Mesendoderm (in vitro differentiated cells): ENCODE results near the gene HGFAC.
A peak's percentile ranks its signal among the peaks of the same experiment; 100 is the strongest.

ENCODE experiments used
- DNase-seq: peaks from one replicate; pipeline ENCODE4 v3.0.0; 2013
- H2AK5ac ChIP-seq: 2 replicates; pipeline ENCODE4 v1.6.1; 2013; ENCODE audit warnings: low read length, inconsistent platforms
- H2BK120ac ChIP-seq: 2 replicates; pipeline ENCODE4 v1.6.1; 2013; ENCODE audit warnings: low read depth, mild to moderate bottlenecking, low read length, moderate library complexity, mixed read lengths
- H2BK15ac ChIP-seq: replicated peaks from 2 replicates; pipeline ENCODE4 v1.6.1; 2013; ENCODE audit warnings: low read depth, mild to moderate bottlenecking, moderate library complexity
- H2BK5ac ChIP-seq: 2 replicates; pipeline ENCODE4 v1.6.1; 2013; ENCODE audit warnings: low read length, inconsistent platforms
- H3K18ac ChIP-seq: 2 replicates; pipeline ENCODE4 v1.6.1; 2013; ENCODE audit warnings: mild to moderate bottlenecking, low read length, mixed read lengths
- H3K23ac ChIP-seq: one replicate; pipeline ENCODE4 v1.6.1; 2013; ENCODE audit warnings: low read length
- H3K27ac ChIP-seq: 2 replicates; pipeline ENCODE4 v1.5.1; 2013; ENCODE audit warnings: low read depth, mild to moderate bottlenecking, inconsistent platforms, low read length, moderate library complexity
- H3K27me3 ChIP-seq: 2 replicates; pipeline ENCODE4 v1.6.1; 2013; ENCODE audit warnings: low read length, control low read depth, mild to moderate bottlenecking, inconsistent platforms; ENCODE audit not compliant: insufficient read depth, poor library complexity
- H3K36me3 ChIP-seq: 2 replicates; pipeline ENCODE4 v1.6.1; 2013; ENCODE audit warnings: low read length, inconsistent platforms; ENCODE audit not compliant: control insufficient read depth, insufficient read depth
- H3K4ac ChIP-seq: one replicate; pipeline ENCODE4 v1.6.1; 2013; ENCODE audit warnings: low read depth, mild to moderate bottlenecking, low read length, moderate library complexity
- H3K4me1 ChIP-seq: 2 replicates; pipeline ENCODE4 v1.6.1; 2013; ENCODE audit warnings: low read depth, low read length, inconsistent platforms; ENCODE audit not compliant: control insufficient read depth
- H3K4me2 ChIP-seq: 2 replicates; pipeline ENCODE4 v1.6.1; 2013; ENCODE audit warnings: low read length
- H3K4me3 ChIP-seq: 2 replicates; pipeline ENCODE4 v1.5.1; 2013; ENCODE audit warnings: mild to moderate bottlenecking, low read length
- H3K56ac ChIP-seq: one replicate; pipeline ENCODE4 v1.6.1; 2013; ENCODE audit warnings: low read length
- H3K79me1 ChIP-seq: 2 replicates; pipeline ENCODE4 v1.6.1; 2013; ENCODE audit warnings: low read length, inconsistent platforms
- H3K79me2 ChIP-seq: 2 replicates; pipeline ENCODE4 v1.6.1; 2013; ENCODE audit warnings: mild to moderate bottlenecking, low read length; ENCODE audit not compliant: control insufficient read depth, insufficient read depth
- H3K9ac ChIP-seq: 2 replicates; pipeline ENCODE4 v1.6.1; 2013; ENCODE audit warnings: low read length, inconsistent platforms
- H4K5ac ChIP-seq: one replicate; pipeline ENCODE4 v1.6.1; 2013; ENCODE audit warnings: low read length
- H4K8ac ChIP-seq: one replicate; pipeline ENCODE4 v1.6.1; 2013; ENCODE audit warnings: low read depth, mild to moderate bottlenecking, control low read depth, low read length, moderate library complexity
- WGBS: extraction: QIAGEN DNeasy Blood & Tissue Kit; methylation state at CpG from one replicate; pipeline ENCODE4 v1.1.7; 2013; ENCODE audit warnings: low lambda C conversion rate, missing lambda C conversion rate; ENCODE audit not compliant: insufficient coverage; ENCODE audit errors: extremely low coverage; 5-methylcytosine and 5-hydroxymethylcytosine counted together

HGFAC gene

DNA sequence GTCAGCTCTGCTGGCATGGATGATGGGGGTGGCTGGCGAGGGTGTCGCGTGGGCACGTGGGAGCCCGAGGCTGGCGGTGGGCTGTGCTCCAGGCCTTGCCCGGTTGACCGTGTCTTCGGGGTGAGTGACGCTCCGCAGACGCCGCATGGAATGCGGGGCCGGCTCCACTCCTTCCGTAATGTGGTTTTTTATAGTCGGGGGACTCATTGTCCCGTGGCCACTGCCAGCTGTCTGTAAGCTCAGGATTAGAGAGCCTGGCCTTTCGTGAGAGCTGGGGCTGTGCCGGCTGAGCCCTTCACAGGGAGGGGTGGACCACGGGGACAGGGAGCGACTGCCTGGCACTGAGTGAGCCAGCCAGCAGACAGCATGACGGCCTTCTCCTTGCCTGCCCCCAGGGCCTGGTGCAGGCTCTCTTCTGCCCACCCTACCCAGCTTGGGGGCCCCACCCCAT, 41.7 kb downstream of the HGFAC start:
- no peak overlapping the region for H3K4ac ChIP-seq
- WGBS = no CpG with 5 or more reads among the region's 23 CpGs
- H3K56ac ChIP-seq = no peak overlapping the region
- no peak overlapping the region for H3K27ac ChIP-seq
- no peak overlapping the region for H4K5ac ChIP-seq
- no peak overlapping the region for H2BK120ac ChIP-seq
- H3K36me3 ChIP-seq = no peaks in the 10 kb centered on the region
- H3K27me3 ChIP-seq = no peaks in the 10 kb centered on the region
- H3K4me3 ChIP-seq = no peak overlapping the region
- DNase-seq = no peak
- H3K79me1 ChIP-seq = no peaks in the 10 kb centered on the region
- no peak overlapping the region for H2AK5ac ChIP-seq
- no peak overlapping the region for H2BK5ac ChIP-seq
- H3K79me2 ChIP-seq = no peaks in the 10 kb centered on the region
- H2BK15ac ChIP-seq = no peak overlapping the region
- no peak overlapping the region for H3K23ac ChIP-seq
- no peak overlapping the region for H4K8ac ChIP-seq
- H3K4me2 ChIP-seq = no peak overlapping the region
- H3K18ac ChIP-seq = no peak overlapping the region
- no peak overlapping the region for H3K9ac ChIP-seq
- H3K4me1 ChIP-seq = peaks cover 13% of the 10 kb centered on the region

DNA sequence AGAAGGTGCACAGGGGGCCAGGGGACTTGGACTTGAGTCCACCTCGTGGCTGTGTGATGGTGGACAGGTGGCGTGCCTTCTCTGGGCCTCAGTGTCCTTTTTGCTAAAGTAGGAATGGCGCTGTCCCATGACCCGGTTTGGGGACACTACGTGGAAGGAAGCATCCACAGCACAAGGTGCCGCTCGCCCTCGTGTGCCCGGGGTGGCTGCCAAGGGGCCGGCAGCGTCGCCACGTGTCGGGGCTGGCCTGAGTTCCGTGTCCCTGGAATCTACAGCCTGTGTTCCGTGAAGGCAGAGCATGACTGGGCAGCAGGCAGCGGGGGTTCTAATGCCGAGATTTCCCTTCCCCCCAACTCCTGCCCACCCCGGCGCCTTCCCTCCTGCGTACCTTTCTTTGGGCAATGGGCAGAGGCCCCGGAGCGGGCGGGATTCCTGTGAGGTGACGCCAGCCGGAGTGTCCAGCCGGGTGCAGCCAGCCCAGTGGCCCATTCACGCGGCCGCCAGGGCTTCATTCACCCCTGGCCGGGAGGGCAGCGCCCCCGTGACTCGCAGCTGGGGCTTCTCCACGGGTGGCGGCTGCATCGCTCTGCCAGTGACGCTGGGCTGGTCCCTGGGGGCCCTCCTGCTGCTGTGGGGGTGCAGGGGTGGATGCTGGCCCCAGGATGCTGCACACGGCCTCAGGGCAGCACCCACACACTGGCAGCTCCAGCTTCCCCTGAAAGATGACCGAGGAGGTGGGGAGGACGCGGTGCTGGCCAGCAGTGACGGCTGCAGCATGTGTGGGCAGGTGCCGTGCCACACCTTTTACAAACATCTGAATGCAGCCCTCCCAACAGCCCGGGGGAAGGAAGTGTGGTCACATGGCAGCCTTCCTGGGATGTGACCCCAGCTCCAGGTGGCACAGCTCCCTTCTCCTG, 42.5 kb downstream of the HGFAC start:
- H2BK15ac ChIP-seq = no peak overlapping the region
- no peak overlapping the region for H3K56ac ChIP-seq
- H4K8ac ChIP-seq = no peak overlapping the region
- no peak overlapping the region for H3K27ac ChIP-seq
- no peaks in the 10 kb centered on the region for H3K79me1 ChIP-seq
- no peak overlapping the region for H2BK5ac ChIP-seq
- no CpG with 5 or more reads among the region's 45 CpGs for WGBS
- H3K9ac ChIP-seq = no peak overlapping the region
- H3K4me3 ChIP-seq = no peak overlapping the region
- H2BK120ac ChIP-seq = no peak overlapping the region
- H3K79me2 ChIP-seq = no peaks in the 10 kb centered on the region
- H4K5ac ChIP-seq = no peak overlapping the region
- no peaks in the 10 kb centered on the region for H3K27me3 ChIP-seq
- H3K4ac ChIP-seq = no peak overlapping the region
- DNase-seq = no peak
- no peaks in the 10 kb centered on the region for H3K36me3 ChIP-seq
- no peak overlapping the region for H3K18ac ChIP-seq
- no peak overlapping the region for H3K23ac ChIP-seq
- no peak overlapping the region for H2AK5ac ChIP-seq
- no peak overlapping the region for H3K4me2 ChIP-seq
- H3K4me1 ChIP-seq = peaks cover 13% of the 10 kb centered on the region

DNA sequence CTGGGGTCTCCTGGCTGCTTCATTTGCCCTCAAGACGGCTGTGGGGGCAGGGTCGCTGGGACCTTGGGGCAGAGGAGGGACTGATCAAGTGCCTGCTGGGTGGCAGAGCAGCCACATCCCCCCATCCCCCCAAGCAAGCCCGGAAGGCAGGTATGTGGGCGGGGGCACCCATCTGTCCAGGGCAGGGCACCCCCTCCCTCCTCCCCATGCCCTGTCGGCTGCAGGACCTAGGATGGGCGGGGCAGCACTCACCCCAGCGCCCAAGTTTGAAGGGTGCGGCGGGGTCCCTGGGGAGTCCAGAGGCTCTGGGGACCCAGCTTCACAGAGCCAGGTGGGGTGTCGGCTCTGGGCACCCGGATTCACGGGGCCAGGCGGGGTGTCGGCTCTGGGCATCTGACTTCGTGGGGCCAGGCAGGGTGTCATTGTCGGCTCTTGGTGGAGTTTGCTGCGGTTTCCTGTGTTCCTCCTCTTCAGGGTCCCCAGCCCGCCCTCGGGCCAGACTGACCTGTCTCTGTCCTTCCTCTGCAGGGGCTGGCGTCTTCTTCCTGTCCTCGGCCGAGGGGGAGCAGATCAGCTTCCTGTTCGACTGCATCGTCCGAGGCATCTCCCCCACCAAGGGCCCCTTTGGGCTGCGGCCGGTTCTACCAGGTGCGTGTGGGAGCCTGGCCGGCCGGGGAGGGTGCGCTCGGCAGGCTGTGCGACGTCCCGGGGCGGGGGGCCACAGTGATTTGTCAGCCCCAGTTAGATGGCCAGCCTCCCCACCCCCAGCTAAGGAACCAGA, 43.4 kb downstream of the HGFAC start:
- peaks cover 13% of the 10 kb centered on the region for H3K4me1 ChIP-seq
- H3K27me3 ChIP-seq = no peaks in the 10 kb centered on the region
- no peak overlapping the region for H3K9ac ChIP-seq
- no peak overlapping the region for H3K27ac ChIP-seq
- no peak overlapping the region for H2BK5ac ChIP-seq
- no peak overlapping the region for H4K8ac ChIP-seq
- H3K18ac ChIP-seq = no peak overlapping the region
- H3K23ac ChIP-seq = no peak overlapping the region
- WGBS = no CpG with 5 or more reads among the region's 36 CpGs
- no peak overlapping the region for H2BK120ac ChIP-seq
- no peaks in the 10 kb centered on the region for H3K36me3 ChIP-seq
- no peak overlapping the region for H3K56ac ChIP-seq
- H2AK5ac ChIP-seq = no peak overlapping the region
- no peak overlapping the region for H3K4me3 ChIP-seq
- DNase-seq = no peak
- no peak overlapping the region for H3K4me2 ChIP-seq
- no peaks in the 10 kb centered on the region for H3K79me2 ChIP-seq
- H3K79me1 ChIP-seq = no peaks in the 10 kb centered on the region
- H4K5ac ChIP-seq = no peak overlapping the region
- H3K4ac ChIP-seq = no peak overlapping the region
- no peak overlapping the region for H2BK15ac ChIP-seq

DNA sequence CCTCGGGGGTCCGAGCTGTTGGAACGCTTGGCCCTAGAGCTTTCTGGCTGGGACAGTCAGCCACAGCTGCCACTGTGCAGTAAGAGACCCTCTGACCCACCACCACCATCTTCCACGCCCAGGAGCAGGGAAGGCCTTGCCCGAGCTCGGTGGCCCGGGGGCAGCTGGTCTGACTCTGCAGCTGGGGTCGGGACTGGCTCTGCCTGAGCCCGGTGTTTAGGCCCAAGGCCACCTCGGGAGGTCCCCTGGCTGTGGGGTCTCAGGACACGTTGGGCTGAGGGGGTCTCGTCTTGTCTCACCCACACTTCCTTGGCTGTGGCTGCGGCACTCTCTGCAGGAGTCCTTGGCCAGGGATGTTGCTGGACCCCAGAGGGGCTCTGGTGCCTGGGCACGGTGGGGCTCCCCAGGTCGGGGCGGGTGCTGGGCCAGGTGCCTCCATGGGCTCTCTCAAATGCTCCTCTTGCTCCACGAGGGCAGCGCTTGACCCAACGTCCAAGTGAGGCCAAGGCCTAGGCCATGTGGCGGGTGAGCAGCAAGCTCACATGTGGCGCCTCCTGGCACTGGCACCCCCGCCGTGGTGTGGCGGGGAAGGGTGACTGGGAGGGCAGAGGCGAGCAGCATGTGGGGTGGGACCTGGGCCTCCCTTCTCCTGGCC, 44.2 kb downstream of the HGFAC start:
- no CpG with 5 or more reads among the region's 25 CpGs for WGBS
- no peaks in the 10 kb centered on the region for H3K27me3 ChIP-seq
- H3K4me1 ChIP-seq = peaks cover 9% of the 10 kb centered on the region

DNA sequence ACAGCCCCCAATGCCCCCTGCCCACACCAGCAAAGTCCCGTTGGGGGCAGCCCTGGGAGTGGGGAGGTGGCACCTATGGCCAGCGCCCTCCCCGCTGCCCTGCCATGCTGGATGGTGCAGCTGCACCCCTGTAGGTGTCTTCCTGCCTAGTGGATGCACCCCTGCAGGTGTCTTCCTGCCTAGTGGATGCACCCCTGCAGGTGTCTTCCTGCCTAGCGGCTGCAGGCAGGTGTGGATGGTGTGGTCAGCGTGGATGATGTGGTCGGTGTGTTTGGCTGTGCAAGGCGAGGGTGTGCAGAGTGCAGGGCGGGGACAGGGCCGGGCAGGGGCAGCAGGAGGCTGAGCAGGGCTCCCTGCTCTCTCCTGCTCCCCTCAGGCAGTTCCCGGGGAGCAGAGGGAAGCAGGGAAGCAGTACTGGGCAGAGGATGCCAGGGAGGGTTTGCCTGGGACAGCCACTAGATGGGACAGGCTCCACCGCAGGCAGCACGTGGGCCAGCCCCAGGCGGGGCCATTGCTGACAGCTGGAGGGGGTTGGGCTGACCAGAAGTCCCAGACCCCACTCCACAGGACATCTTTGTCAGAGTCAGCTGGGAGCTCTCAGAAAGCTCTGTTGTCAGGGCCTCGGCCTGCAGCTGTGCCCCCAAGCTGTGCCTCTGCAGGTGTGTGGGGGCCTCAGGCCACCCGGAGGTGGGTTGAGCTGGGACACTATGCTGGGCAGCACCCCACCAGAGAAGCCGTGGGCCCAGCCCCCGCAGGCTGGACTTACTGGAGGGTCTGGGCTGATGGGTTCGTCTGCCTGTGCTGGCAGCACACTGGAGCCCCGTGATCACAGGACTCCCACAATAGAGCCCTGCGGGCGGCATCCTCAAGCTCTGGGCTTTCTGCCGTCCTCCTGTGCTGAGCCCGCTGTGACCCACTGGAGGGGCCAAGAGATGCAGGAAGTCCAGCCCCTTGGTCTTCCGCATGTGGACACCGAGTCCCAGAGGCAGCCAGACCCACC, 45.1 kb downstream of the HGFAC start:
- no peak overlapping the region for H2BK15ac ChIP-seq
- no peak overlapping the region for H2AK5ac ChIP-seq
- peaks cover 2% of the 10 kb centered on the region for H3K4me1 ChIP-seq
- peak; percentile 31 for DNase-seq
- no peak overlapping the region for H3K4me2 ChIP-seq
- no peak overlapping the region for H3K23ac ChIP-seq
- H3K9ac ChIP-seq = no peak overlapping the region
- H4K8ac ChIP-seq = no peak overlapping the region
- H2BK5ac ChIP-seq = no peak overlapping the region
- no peaks in the 10 kb centered on the region for H3K27me3 ChIP-seq
- H3K4me3 ChIP-seq = no peak overlapping the region
- H3K79me2 ChIP-seq = no peaks in the 10 kb centered on the region
- H3K36me3 ChIP-seq = no peaks in the 10 kb centered on the region
- H3K4ac ChIP-seq = no peak overlapping the region
- H3K79me1 ChIP-seq = no peaks in the 10 kb centered on the region
- WGBS = no CpG with 5 or more reads among the region's 25 CpGs
- no peak overlapping the region for H2BK120ac ChIP-seq
- H3K18ac ChIP-seq = no peak overlapping the region
- H4K5ac ChIP-seq = no peak overlapping the region
- no peak overlapping the region for H3K27ac ChIP-seq
- no peak overlapping the region for H3K56ac ChIP-seq

More for the DNA sequence above, 44.2 kb downstream of the HGFAC start:
- no peak for DNase-seq
- H4K8ac ChIP-seq = no peak overlapping the region
- no peak overlapping the region for H3K27ac ChIP-seq
- no peak overlapping the region for H3K23ac ChIP-seq
- no peaks in the 10 kb centered on the region for H3K79me1 ChIP-seq
- no peak overlapping the region for H2BK5ac ChIP-seq
- no peaks in the 10 kb centered on the region for H3K36me3 ChIP-seq
- H3K9ac ChIP-seq = no peak overlapping the region
- H2AK5ac ChIP-seq = no peak overlapping the region
- no peak overlapping the region for H2BK120ac ChIP-seq
- no peak overlapping the region for H4K5ac ChIP-seq
- H3K4me3 ChIP-seq = no peak overlapping the region
- no peaks in the 10 kb centered on the region for H3K79me2 ChIP-seq
- no peak overlapping the region for H3K56ac ChIP-seq
- H3K4ac ChIP-seq = no peak overlapping the region
- no peak overlapping the region for H2BK15ac ChIP-seq
- H3K4me2 ChIP-seq = no peak overlapping the region
- H3K18ac ChIP-seq = no peak overlapping the region
